HG03039 (cell line): ENCODE measurements around the gene LCE3A.

ENCODE experiments used
- ATAC-seq: cut with Tn5 transposase; IDR thresholded peaks from one replicate; pipeline ENCODE4 v1.9.1; 2021; ENCODE audit warnings: mild to moderate bottlenecking, moderate library complexity; ENCODE audit not compliant: unreplicated experiment

Gene LCE3A

DNA sequence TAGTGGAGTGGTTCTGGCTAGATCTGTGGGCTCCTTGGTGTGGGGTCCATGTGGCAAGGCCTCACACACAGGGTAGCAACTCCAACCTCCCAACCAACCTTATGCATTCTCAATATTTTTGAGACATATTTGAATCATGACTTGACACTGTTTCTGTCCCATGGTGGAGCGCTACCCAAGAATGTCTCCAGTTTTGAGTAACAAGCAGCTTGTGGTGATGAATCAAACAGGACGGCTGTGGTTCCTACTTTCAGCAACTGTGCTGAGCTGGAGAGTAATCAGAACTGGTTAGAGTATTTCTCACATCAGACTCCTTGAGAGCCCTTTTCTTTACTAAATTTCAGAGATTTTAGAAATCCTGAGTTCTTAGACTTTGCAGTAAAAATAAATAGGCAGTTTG, 45.7 kb downstream of the LCE3A start:
- ATAC-seq = no peak
